ENCODE measurements around the gene B4GALT1.

DNA sequence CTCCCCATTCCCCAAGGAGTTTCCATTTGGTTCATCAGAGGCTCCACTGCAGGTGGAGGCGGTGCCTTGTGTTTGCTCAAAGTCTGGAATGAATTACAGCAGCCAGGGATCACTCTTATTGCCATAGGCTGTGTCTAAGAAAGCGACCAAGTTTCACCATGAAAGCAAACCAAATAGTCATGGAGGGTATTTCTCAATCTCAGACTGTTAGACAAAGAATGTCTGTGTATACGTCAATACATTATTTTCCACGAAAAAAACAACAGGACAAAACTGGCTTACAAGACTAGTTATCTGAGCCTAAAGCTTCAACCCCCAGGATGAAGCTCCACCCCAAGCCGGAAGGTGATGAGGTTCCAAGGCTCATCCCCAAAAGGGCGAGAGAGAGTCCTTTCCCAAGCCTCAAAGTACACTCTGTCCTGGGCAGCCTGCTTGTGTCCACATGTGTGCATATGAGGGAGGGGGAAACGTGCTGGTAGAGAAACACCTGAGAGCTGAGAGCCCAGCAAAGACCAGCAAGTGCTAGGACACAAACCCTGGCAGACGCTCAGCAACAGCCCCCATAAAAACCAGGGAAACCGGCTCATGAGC is 4.3 kb downstream of the B4GALT1 start:
- TF ChIP-seq POLR2A (IDR thresholded peaks at IDR 0.05; ENCODE audit: low read length) (no peak), GATA1 (IDR thresholded peaks at IDR 0.05; ENCODE audit: low read depth, low read length) (no peak)
